DOHH2 (cell line): ENCODE measurements around the gene HIVEP1.

Source experiments
- H3F3A ChIP-seq: fragments of 200-600 bp; sonication (generic), shearing (Covaris generic); 2 replicates; pipeline ENCODE4 v1.6.0; 2016; ENCODE audit warnings: antibody characterized with exemption, mild to moderate bottlenecking; ENCODE audit not compliant: control insufficient read depth, insufficient read depth
- H3K27ac ChIP-seq: fragments of 200-600 bp; sonication (generic); 2 replicates; pipeline ENCODE4 v1.5.1; 2014; ENCODE audit warnings: low read depth, mild to moderate bottlenecking, low read length, moderate library complexity
- H3K27me3 ChIP-seq: fragments of 200-600 bp; sonication (generic); 2 replicates; pipeline ENCODE4 v1.6.1; 2014; ENCODE audit warnings: mild to moderate bottlenecking, low read length, mixed read lengths; ENCODE audit not compliant: control insufficient read depth
- H3K36me3 ChIP-seq: fragments of 200-600 bp; sonication (generic); 2 replicates; pipeline ENCODE4 v1.6.1; 2014; ENCODE audit warnings: mild to moderate bottlenecking, low read length, moderate library complexity, mixed read lengths; ENCODE audit not compliant: control insufficient read depth
- H3K4me1 ChIP-seq: fragments of 200-600 bp; sonication (generic); 2 replicates; pipeline ENCODE4 v1.6.1; 2014; ENCODE audit warnings: mild to moderate bottlenecking, low read length, mixed read lengths; ENCODE audit not compliant: control insufficient read depth
- H3K4me2 ChIP-seq: fragments of 200-600 bp; sonication (generic); 2 replicates; pipeline ENCODE4 v1.6.0; 2014; ENCODE audit warnings: mild to moderate bottlenecking, low read length, moderate library complexity
- H3K4me3 ChIP-seq: fragments of 200-600 bp; sonication (generic); 2 replicates; pipeline ENCODE4 v1.5.1; 2014; ENCODE audit warnings: mild to moderate bottlenecking, low read length, mixed read lengths
- H3K79me2 ChIP-seq: fragments of 200-600 bp; sonication (generic); 2 replicates; pipeline ENCODE4 v1.6.1; 2014; ENCODE audit warnings: mild to moderate bottlenecking, low read length, mixed read lengths; ENCODE audit not compliant: control insufficient read depth
- H3K9me2 ChIP-seq: fragments of 200-600 bp; sonication (generic); replicated peaks from 2 replicates; pipeline ENCODE4 v1.6.1; 2014; ENCODE audit warnings: mild to moderate bottlenecking, low read length, mixed read lengths; ENCODE audit not compliant: control insufficient read depth
- H3K9me3 ChIP-seq: fragments of 200-600 bp; sonication (generic); 2 replicates; pipeline ENCODE4 v1.6.1; 2014; ENCODE audit warnings: antibody characterized with exemption, low read length, mixed read lengths; ENCODE audit not compliant: control insufficient read depth, insufficient read depth
- H4K20me1 ChIP-seq: fragments of 200-600 bp; sonication (generic); 2 replicates; pipeline ENCODE4 v1.6.0; 2014; ENCODE audit warnings: low read depth, mild to moderate bottlenecking, antibody characterized with exemption, low read length, moderate library complexity; ENCODE audit not compliant: control insufficient read depth, insufficient read depth
- EZH2phosphoT487 ChIP-seq: fragments of 200-600 bp; sonication (generic); IDR thresholded peaks from 2 replicates; pipeline ENCODE4 v1.6.1; 2017; ENCODE audit warnings: borderline replicate concordance, mild to moderate bottlenecking, antibody characterized with exemption, low read length, moderate library complexity, mixed read lengths
- TF ChIP-seq, protein P1 (sequence below): fragments of 200-600 bp; sonication (generic); IDR thresholded peaks from one replicate; pipeline ENCODE4 v1.5.1; 2014; ENCODE audit warnings: antibody characterized with exemption, mild to moderate bottlenecking, low read depth, low read length; ENCODE audit not compliant: poor library complexity, severe bottlenecking

Gene HIVEP1

DNA sequence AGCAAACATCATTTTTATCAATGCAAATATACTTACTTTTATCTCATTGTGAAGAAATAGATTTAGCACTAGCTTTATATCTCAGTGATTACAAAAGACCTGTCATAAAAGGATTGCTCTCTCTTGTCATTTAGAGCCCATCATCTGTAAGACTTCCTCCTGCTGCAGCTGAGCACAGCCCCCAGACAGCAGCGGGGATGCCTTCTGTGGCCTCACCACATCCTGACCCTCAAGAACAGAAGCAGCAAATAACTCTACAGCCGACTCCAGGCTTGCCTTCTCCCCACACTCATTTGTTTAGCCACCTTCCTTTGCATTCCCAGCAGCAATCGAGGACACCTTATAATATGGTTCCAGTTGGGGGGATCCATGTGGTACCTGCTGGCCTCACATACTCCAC lies 151.0 kb downstream of the HIVEP1 start:
- Histone ChIP-seq H3K36me3 (peaks cover 25% of the 10 kb centered on the region), H3K9me3 (no peaks in the 10 kb centered on the region), H3K9me2 (no peaks in the 10 kb centered on the region), H3K4me3 (no peak overlapping the region), H3K4me1 (peaks cover 8% of the 10 kb centered on the region; the same call in 1 of the 2 replicates), H3K27ac (no peak overlapping the region), H3K4me2 (no peak overlapping the region), H3F3A (no peaks in the 10 kb centered on the region), H3K27me3 (no peaks in the 10 kb centered on the region), H3K79me2 (no peaks in the 10 kb centered on the region), H4K20me1 (no peaks in the 10 kb centered on the region)
- TF ChIP-seq EZH2phosphoT487 = no peak
- TF ChIP-seq, protein P1, sequence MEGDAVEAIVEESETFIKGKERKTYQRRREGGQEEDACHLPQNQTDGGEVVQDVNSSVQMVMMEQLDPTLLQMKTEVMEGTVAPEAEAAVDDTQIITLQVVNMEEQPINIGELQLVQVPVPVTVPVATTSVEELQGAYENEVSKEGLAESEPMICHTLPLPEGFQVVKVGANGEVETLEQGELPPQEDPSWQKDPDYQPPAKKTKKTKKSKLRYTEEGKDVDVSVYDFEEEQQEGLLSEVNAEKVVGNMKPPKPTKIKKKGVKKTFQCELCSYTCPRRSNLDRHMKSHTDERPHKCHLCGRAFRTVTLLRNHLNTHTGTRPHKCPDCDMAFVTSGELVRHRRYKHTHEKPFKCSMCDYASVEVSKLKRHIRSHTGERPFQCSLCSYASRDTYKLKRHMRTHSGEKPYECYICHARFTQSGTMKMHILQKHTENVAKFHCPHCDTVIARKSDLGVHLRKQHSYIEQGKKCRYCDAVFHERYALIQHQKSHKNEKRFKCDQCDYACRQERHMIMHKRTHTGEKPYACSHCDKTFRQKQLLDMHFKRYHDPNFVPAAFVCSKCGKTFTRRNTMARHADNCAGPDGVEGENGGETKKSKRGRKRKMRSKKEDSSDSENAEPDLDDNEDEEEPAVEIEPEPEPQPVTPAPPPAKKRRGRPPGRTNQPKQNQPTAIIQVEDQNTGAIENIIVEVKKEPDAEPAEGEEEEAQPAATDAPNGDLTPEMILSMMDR = no peak

DNA sequence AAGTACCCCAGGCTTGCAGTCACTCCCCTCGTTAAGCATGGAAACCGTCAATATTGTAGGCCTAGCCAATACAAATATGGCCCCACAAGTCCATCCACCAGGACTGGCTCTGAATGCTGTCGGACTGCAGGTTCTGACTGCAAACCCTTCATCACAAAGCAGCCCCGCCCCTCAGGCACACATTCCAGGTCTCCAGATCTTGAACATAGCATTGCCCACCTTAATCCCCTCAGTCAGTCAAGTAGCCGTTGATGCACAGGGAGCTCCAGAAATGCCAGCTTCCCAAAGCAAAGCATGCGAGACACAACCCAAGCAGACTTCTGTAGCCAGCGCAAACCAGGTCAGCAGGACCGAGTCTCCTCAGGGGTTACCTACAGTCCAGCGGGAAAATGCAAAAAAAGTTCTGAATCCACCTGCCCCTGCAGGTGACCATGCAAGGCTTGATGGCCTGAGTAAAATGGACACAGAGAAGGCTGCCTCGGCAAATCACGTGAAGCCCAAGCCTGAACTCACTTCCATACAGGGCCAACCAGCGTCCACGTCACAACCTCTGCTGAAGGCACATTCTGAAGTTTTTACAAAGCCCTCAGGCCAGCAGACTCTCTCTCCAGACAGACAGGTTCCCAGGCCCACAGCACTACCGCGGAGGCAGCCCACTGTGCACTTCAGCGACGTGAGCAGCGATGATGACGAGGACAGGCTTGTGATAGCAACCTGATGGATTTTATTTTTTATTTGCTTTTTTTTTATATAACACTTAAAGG lies 151.8 kb downstream of the HIVEP1 start:
- no peaks in the 10 kb centered on the region for H3K9me2 ChIP-seq
- H4K20me1 ChIP-seq = no peaks in the 10 kb centered on the region
- no peak overlapping the region for H3K4me2 ChIP-seq
- no peak overlapping the region for H3K4me3 ChIP-seq
- no peaks in the 10 kb centered on the region for H3K27me3 ChIP-seq
- H3F3A ChIP-seq = no peaks in the 10 kb centered on the region
- no peak for TF ChIP-seq EZH2phosphoT487
- TF ChIP-seq, protein P1 = no peak
- no peak overlapping the region for H3K27ac ChIP-seq
- peaks cover 25% of the 10 kb centered on the region for H3K36me3 ChIP-seq
- H3K4me1 ChIP-seq = peaks cover 8% of the 10 kb centered on the region; the same call in 1 of the 2 replicates
- no peaks in the 10 kb centered on the region for H3K9me3 ChIP-seq
- no peaks in the 10 kb centered on the region for H3K79me2 ChIP-seq

DNA sequence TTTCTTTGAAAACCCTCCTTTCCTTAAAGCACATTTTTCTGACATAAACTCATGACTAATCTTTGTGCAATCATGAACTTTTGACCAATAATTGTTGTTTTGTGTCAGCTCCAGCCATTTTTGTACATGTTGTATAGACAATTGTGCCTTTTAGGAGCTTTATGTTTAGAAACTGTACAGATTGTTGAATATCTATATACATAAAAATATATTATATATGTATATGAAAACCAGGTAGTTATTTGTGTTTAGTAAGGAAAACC lies 152.3 kb downstream of the HIVEP1 start:
- Histone ChIP-seq H3K79me2 (no peaks in the 10 kb centered on the region), H3K4me3 (no peak overlapping the region), H3K9me3 (no peaks in the 10 kb centered on the region), H3K9me2 (no peaks in the 10 kb centered on the region), H3K4me2 (no peak overlapping the region), H3K27me3 (no peaks in the 10 kb centered on the region), H3K36me3 (peaks cover 25% of the 10 kb centered on the region), H4K20me1 (no peaks in the 10 kb centered on the region), H3F3A (no peaks in the 10 kb centered on the region), H3K4me1 (peaks cover 8% of the 10 kb centered on the region; the same call in 1 of the 2 replicates), H3K27ac (no peak overlapping the region)
- no peak for TF ChIP-seq EZH2phosphoT487
- TF ChIP-seq, protein P1 = no peak

DNA sequence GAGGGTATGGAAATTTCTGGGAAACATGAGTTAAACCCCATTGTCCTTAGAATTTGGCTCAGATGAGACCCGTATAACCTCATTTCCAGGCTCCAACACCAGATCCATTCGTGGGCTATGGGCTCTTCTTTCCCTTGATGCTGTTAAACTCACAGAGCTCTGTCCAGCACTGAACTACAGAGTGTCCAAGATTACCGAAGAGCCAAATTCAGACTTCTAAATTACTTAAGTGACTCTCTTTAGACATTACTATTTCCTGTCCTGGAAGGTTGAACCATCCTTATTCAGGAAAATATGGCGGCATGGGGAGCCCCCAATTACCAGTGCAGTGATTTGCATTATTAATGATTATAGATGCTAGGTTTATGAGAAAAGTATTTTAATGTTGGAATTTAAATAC lies 153.2 kb downstream of the HIVEP1 start:
- TF ChIP-seq, protein P1 = no peak
- no peak for TF ChIP-seq EZH2phosphoT487
- H3K4me3 ChIP-seq = no peak overlapping the region
- H3K4me1 ChIP-seq = peaks cover 8% of the 10 kb centered on the region; the same call in 1 of the 2 replicates
- H3K27ac ChIP-seq = no peak overlapping the region
- H3K79me2 ChIP-seq = no peaks in the 10 kb centered on the region
- H3K36me3 ChIP-seq = peaks cover 25% of the 10 kb centered on the region
- no peaks in the 10 kb centered on the region for H3K27me3 ChIP-seq
- no peak overlapping the region for H3K4me2 ChIP-seq
- H3F3A ChIP-seq = no peaks in the 10 kb centered on the region
- no peaks in the 10 kb centered on the region for H4K20me1 ChIP-seq
- no peaks in the 10 kb centered on the region for H3K9me2 ChIP-seq
- H3K9me3 ChIP-seq = no peaks in the 10 kb centered on the region
